ENCODE measurements around the gene ABLIM1.

The ABLIM1 gene

DNA sequence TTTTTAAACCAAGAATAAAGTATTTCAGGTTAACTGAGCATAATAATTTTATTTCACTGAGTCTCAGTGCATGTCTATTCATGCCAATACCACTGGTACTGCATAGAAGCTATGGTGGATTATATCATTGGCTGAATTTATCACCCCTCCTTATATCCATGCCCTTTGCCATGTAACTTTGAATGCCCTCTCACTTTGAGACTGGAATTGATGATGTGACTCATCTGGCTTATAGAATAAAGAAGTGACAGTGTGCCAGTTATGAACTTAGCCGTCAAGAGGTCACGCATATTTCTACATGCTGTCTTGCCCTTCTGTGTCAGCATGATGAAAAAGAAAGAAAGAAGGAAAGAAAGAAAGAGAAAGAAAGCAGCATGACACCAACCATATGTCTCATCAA is 20.7 kb upstream of the ABLIM1 start:
- no peak for DNase-seq

DNA sequence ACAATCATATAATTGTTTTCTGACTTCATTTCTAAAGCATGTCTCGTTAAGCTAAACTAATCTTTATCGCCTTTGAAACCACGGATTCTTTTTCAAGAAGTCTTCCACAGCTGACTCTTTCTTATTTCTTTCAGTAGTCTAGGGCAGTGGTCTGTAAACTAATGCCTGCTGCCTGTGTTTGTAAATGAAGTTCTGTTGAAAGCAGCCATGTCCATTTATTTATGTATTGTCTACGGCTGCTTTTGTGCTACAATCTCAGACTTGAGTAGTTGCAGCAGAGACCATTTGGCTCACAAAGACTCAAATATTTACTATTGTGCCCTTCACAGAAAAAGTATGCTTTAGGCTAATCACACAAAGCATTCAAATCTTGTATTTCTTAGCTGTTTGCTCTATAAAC is 20.3 kb upstream of the ABLIM1 start:
- no peak for DNase-seq

DNA sequence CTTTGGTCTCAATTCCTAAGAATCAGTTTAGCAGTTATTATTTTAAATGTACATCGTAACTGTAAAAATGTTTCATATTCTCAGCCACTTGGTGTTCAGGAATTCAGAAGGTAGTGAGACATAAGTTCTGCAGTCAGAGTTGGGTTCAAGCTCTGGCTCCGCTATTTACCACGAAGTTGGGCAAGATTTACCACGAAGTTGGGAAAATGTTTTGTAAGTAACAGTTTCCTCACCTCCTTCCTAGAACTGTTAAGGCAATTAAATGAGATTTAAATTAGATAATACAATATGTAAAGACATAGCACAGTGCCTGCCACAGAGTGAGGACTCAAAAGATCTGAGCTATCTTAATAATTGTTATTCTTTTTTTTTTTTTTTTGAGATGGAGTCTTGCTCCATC is 16.3 kb upstream of the ABLIM1 start:
- DNase-seq, result no peak

DNA sequence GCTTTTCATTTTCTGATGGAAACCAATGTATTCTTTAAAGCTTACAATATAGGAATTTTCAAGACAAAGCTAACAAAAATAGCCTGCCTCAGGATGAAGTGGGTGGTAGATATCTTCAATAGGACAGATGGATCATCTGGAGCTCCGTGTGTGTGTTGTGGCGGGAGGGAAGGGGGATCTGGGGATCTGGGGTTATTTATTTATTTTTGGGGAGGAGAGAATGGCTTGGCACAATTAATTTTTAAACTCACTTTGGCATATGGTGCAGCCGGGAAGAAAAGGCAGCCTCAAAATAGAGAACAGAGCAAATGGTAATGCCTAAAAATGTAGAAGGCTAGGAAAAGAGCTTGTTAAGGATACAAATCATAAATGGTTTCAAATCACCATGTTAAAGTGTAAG is 11.6 kb upstream of the ABLIM1 start:
- DNase-seq, result no peak

DNA sequence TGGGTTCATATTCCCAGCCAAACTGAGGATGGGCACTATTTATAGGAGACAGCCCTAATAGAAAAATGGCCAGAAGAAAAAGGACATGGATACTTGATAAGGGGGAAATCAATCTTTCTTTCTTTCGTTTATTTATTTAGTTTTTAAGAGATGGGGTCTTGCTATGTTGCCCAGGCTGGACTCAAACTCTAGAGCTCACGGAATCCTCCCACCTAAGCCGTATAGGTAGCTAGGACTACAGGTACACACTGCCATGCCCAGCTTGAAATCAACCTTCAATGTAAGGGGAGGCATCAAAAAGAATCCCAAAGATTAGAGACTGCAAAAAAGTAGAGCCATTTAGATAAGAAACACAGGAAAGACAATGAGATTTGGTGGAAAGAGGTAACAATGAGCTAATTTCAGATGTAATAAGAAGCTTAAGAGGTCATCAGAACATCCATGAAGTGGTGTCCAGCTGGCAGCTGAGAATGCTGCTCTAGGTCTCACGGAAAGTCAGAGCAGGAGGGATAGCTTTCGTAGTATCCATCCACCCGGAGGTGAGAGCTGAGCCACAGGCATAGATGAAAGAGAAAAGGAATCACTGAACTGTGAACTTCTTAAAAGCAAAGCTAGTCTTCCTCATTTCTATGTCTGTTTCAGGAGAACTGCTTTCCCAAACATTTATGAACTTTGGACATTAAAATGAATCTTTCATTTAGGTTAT is 10.5 kb upstream of the ABLIM1 start:
- DNase-seq, result no peak

DNA sequence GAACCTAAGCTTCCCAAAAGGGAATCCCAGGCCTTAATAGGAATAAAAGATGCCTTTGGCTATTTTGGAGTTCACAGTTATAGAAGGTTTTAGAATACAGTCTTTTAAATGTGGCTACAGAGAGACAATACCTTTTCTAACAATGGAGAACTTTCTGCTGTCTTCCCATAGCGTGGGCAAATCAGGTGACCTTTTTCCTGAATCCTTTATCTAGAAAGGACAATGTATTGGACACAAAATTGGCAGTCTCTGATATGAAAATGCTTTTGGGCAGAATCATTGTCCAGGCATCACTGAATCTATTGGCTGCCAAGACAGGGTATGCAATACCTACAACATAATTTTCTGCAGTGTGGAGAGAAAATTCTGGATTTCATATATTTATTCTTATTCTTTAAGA is 7.8 kb upstream of the ABLIM1 start:
- no peak for DNase-seq

DNA sequence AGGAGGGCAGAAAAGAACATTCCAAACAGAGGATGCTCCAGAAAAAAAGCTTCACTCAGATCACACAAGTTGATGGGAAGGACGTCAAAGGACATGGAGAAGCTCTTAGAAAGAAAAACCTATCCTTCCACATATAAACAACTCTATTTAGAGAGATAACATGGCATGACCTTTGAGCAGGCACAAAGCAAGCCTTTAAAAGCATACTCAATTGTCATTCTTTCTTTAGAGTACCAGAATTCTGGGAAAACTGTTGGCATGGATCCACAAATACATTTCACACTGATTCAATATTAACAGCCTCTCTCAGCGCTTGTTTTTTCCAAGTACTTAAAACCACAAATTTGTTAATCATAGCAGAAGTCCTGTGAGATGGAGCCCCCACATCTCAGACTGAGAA is 7.3 kb upstream of the ABLIM1 start:
- no peak for DNase-seq

DNA sequence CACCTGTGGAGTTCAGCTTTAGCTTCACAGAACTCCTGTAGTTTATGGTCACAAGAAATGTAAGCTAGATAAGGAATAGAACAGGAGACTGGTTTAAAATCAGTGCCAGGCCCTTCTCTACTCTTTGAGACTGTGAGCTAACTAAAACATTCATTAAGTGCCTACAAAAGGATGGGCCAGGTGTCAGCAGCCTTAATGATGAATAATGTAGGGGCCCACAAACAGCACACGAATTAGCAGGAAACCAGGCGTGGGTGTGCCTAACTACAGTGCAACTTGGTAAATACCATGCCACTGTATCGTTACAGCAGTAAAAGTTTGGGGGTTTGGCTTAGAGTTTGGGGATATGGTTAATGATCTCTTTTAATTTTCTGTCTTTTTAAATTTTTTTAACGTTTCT is 6.1 kb upstream of the ABLIM1 start:
- no peak for DNase-seq

DNA sequence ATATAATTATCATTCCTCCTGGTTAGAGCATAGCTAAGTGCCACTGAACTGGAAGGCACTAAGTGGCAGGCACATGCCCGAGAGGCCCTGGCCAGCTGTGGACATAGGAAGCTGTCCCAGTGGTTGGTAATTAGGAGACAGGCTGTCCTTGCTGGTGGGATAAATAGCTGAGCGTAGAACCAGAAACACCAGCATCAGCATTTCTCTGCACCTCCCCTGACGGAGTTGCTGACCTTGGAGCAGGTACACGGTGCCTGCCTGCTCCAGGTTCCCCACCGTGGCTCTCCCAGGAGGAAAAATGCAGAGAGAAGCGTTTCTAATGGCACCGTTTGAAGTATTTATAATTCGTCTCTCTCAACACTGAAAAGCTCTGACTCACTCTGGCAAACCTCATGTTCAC is 5.6 kb upstream of the ABLIM1 start:
- no peak for DNase-seq

DNA sequence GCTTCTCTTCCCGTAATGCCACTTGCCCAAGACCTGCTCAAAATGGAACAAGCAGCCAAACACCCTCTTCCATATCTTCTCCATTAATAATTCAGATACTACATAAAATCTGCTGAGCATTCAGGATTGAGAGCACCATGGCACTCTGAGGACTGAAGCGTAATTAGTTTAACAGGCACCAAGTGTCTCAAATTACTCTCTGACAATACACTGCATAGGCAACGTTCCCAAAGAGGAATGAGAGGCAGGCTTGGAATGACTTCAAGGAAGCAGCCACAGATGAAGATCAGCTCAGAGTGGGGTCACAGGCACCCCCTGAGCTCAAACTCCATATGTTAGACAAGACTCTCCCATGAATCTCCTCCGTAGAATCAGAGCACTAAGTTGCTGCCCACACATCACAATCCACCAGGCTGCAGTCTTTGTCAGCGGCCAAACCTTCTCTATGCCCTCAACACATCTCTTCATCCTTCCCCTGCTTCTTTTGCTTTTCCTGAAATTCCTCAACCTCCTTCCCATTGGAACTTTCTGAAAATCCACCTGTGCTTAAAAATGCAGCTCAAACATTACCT is 4.7 kb upstream of the ABLIM1 start:
- DNase-seq, result no peak

DNA sequence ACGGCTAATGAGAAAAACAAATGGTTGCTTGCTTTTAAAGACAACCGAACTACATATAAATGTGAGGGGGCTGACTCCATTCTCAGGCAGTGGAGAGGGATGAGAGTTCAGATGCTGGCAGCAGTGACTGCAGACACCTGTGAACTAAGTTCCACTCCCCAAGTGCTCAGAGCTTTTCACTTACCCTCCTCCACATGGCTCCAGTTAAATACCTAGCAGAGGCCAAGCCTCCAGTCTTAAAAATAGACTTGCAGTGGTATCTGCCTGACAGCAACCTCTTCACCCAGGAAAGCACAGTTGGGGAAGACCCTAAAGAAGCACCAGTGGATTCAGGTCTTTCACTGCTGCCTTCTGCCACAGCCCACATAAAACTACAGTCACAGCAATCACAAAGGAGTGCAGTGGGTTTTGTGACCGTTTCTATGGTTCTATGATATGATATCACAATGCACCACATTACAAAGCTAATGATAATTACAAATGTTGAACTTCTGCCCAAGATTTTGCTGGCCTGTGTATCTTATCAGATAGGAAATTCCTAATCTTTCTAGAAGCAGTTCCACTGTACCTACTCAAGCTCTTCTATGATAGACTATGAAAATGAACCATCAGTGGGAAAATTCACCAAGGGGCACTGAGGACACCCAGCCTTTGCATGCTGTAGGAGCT is 3.3 kb upstream of the ABLIM1 start:
- no peak for DNase-seq

DNA sequence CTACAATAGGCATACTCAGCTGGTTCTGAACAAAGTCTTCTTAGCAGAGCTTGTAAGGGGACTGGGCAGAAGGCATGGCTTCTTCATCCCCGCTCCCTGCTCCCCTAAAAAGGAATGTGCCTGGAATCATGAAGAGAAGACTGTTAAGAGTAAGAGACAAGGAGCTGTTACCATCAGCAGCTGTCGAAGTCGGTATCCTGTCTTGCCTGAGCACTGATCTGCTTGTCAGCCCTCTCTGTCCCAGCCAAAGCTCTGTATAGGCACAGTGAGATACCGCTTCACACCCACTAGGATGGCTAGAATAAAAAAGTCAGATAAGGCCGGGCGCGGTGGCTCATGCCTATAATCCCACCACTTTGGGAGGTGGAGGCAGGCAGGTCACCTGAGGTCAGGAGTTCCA is 2.4 kb downstream of the ABLIM1 start:
- no peak for DNase-seq

DNA sequence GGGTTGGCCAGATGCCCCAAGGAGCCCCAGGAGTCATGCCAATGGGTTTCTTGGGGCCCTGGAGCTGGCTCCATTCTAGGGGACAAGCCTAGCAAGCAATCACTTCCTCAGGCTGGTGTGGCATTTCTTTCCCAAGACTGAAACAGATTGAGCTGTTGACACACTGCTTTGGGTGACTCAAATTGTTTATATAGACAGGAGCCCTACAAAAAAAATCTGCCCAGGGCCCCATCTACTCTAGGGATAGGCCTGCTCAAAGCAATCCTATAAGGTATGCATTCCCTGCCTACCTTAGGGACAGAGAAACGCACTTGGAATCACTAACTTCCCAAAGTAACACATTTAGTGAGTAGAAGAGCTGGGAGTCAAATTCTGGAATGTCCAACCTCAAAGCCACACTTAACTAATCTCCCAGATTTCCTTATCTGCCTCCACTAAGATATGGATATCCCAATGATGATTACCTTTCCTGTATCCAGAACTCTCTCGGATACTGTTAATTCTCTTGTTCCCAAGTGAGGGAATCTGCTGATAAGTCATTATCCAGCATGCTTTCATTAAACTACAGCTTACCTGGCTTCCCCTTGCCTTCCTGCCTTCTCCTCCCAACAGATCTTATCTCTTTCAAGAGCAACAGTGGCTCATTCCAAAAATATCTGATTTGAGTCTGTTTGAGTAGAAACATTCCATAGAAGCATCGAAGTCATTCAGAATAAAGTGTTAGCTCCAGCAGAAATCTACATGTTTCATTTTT is 3.1 kb downstream of the ABLIM1 start:
- DNase-seq, result no peak

DNA sequence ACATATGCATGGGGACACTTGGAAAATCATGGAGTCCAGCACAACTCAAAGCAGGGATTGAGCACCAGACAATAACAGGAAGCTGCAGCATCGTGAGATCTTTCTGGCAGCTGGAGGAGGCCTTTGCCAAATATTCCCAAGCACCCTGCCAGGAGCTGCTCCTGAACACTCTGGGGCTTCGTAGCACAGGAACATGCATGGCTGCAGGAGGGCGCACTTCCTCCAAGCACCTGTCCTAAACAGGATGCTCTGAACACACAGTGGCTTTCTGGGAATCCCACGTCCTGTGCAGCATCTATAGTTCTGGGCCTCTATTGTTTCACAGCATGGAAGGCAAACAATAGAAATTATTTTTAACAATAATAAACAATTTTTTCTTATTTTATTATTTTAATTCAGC is 4.1 kb downstream of the ABLIM1 start:
- no peak for DNase-seq

DNA sequence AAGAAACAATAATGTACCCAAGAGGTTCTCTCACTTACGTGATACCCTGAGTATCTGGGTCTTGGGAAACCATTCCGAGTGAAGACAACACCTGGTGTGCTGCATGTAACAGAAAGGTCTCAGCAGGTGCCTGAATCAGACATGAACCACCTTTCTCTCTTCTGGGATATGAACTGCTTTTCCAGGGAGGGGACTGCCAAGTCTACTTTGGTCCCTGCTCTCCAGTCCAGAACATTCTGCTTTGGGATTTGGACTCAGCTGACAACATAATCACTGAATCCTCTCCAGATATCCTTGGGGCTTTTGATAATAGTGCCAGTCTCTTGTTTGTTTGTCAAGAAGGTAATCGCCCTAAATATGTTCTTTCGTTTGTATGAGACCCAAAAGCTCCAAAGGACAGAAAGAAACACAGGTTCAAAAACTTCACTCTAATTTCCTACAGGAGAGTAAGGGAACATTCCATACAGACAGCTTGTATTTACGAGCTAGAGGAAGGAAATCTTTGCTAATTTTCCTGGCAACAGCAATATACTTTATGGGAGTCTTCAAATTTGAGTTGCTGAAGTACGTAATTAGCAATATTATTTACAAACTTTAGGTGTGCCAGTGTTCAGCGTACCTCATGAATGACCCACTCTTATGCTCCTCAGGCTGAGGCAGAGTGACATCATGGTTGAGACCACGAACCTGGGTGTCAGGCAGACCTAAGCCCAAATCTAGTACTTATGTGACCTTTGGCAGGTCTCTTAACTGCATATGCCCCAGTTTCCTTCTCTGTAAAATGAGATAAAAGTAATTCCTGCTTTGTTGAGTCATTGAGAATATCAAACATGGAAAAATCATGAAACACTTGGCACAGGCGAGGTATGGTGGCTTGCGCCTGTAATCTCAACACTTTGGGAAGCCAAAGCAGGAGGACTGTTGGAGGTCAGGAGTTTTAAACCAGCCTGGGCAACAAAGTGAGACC is 5.4 kb downstream of the ABLIM1 start:
- DNase-seq, result no peak

DNA sequence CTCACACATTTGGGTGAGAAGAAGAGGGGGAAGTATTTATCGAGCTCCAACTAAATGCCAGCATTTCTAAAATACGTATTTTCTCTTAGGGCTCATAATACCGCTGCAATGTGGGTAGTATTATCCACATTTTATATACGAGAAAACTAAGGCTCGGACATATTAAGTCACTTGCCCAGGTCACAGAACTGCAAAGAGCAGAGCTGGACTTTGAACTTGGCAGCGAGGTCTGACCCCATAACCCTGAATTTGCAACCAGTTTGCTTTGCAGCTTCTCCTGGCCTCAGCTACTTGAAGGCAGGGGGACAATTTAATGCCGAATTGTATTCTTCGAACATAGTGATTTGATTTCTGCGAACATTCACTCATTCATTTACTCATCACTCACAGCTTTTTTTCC is 7.2 kb downstream of the ABLIM1 start:
- no peak for DNase-seq

DNA sequence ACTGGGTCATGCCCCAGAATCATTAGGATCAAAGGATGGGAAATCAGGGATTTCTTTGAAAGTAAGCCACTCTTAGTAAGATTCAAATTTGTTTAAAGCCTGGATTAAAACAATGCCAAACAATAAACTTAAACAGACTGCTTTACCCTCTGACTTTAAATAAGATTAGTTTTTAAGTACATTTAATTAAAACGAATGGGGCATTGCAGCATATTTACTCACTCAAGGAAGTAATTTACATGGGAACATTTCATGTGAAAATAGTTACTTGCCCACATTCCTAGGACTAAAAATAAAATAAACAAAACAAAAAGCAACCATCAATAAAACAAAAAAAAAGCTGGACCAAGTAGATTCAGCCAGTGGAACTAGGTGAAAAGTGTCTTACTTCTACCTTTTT is 7.8 kb downstream of the ABLIM1 start:
- DNase-seq, result no peak

DNA sequence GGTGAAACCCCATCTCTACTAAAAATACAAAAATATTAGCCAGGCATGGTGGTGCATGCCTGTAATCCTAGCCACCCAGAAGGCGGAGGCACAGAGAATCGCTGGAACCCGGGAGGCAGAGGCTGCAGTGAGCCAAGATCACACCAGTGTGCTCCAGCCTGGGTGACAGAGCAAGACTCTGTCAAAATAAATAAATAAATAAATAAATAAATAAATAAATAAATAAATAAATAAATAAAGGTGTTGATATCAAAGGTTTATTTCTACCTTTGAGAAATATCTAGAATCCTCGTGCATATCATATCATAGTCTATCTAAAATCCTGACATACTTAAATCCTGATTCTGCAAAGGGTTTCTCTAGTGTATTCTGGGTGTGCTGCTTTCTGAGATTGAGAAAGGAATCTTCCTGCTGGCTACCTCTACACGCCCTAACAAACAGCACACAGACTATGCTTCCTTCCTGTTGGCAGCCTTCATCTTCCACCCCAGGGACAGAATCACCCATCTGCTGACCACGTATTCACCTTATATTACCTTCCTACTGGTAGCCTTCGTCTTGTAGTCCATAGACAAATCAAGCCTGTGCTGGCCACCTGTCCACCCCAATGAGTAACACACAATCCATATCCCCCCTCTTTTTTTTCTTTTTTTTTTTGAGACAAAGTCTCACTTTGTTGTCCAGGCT is 8.7 kb downstream of the ABLIM1 start:
- no peak for DNase-seq

DNA sequence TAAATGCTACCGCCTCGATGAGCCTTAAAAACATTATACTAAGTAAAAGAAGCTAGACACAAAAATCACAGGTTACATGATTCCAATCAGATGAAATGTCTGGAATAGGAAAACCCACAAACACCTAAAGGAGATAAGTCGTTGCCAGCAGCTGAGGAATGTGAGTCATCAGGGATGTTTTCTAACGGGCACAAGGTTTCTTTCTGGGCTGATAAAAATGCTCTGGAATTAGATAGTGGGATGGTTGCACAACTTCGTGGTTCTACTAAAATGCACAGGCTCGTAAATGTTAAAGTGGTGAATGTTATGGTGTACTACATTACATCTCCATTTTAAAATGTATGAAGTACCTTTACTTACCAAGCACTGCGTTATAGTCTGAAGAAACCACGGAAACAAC is 9.7 kb downstream of the ABLIM1 start:
- no peak for DNase-seq

DNA sequence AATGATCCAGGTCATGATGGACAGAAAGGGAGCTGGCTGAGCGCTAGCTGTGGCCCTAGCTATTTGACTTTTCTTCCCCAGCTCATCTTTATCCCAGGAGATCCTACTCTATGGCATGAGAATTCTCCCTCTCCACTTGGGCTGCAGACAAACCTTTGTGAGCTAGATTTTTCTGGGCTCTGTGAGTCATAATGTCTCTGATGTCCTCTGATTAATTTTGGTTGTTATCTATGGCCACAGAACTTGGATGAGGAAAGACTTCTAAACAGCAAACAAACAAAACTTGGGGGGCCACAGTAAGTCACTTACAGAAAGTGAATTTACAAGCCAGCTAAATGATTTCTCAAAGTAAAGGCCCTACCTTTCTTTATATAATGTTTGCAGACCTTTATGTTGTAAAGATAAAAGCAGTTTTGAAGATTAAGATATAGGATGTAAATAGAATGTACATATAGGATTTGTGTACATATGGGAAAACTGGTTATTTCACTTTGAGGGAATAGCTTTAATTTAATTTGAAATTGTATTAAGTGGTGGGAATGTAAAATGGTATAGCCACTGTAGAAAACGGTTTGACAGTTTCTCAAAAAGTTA is 10.4 kb downstream of the ABLIM1 start:
- no peak for DNase-seq

DNA sequence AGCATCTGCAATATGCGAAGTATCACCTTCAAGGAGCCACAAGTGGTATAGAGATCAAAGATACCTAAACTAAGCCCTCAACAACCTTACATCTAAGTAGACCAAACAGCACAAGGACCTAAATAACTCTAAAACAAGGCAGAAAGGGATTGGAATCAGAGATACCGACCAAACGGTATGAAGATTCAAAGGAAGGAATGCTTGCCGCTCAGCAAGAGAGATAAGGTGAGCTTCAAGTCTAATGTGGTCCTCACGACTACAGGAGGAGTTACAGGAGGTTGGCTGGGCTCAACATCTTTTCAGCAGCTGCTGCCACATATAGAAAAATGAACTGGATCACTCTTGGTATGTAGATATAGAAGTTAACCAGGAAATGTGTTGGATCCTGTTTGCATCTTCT is 11.6 kb downstream of the ABLIM1 start:
- no peak for DNase-seq

DNA sequence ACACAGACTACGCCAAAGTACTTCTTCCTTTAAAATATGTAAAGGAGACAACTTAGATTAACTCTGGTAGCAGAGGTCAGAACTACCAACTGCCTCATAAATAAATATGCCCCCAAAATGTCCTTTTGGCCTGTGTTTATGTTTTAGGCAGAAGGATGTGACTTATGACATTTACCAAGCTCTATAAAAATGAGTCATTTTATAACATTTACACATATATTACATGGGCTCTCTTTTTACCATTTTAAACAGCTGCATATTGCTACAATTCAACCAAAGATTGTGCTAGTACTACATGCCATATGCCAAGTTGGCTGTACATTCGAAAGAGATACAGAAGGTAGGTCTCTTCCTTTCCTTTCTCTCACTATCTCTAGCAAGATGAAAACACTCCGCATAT is 12.4 kb downstream of the ABLIM1 start:
- DNase-seq, result no peak

Measured in activated CD4-positive, alpha-beta T cell treated with anti-CD3 and anti-CD28 coated beads, Interleukin-2, amount 50 U/mL, for 4 hours (primary cell).